Activated CD4-positive, alpha-beta T cell treated with anti-CD3 and anti-CD28 coated beads, Interleukin-2, amount 50 U/mL, for 48 hours (primary cell): Measurements from ENCODE around the gene GULP1.
"Not testable (repeated sequence)": the region's sequence is repeated elsewhere in the genome, so short reads cannot be mapped to it uniquely, and the experiment has no call there.

Experiments used
- DNase-seq, 2 experiments: peaks; one replicate each; pipeline ENCODE4 v3.0.0-alpha.2; 2020

GULP1 gene

DNA sequence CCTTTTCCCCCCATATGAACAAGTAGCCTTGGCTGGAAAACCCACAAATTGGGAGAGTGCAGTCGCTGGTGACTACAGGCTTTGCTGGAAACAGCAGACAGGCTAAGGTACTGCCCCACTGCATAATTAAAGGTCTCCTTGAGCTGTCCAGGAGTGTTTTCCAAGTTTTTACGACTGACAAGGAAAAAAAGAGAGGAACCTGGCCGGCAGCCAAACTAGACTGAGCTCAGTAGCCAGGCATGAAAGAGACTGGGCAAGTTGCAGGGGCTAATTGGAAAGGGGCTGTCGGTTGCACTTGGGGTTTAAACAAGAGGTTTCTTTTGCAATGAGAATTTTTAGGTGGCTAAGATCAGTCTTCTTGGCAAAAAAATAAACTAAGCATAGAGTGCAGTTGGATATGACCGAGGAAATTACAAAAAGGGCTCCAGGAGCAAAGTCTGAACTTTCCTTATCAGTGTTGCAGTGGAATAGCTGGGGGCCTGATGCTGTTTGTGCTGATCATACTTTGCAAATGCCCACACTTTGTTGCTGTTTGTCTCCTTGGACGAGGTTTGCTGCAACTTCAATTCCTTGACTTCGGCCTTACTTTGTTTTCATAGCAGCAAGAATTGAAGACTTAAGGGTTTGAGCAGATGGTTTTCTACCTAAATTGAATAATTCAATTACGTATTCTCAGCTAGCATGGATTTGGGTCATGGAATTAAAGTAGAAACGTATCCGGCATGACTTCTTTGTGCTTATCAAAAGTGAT, 2.1 kb downstream of the GULP1 start:
- no peak for DNase-seq

DNA sequence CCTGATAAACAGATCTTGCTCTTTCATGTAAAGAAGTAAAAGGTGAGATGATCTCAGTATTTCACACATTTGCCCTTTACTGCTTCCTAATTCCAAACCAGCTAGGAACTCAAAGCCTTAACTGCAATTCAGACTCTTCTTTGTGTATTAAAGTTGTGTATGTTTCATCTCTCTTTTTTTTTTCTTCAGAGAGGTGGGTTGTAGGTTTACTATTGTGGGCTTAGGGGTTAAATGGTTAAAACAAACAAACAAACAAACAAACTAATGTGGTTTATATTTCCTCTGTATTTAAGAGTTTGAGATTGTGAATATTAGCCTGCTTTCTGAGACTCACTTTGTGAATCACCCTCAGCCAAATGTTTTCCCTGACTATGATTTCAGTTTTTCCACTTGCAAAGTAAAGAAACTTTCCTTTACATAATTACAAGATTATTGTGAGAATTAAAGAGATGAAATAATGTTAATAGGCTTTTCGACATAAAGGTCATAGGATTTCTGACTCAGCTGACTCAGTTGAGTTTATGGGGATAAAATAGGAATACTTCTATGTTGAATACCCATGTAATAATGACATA, 2.8 kb downstream of the GULP1 start:
- DNase-seq: no peak

DNA sequence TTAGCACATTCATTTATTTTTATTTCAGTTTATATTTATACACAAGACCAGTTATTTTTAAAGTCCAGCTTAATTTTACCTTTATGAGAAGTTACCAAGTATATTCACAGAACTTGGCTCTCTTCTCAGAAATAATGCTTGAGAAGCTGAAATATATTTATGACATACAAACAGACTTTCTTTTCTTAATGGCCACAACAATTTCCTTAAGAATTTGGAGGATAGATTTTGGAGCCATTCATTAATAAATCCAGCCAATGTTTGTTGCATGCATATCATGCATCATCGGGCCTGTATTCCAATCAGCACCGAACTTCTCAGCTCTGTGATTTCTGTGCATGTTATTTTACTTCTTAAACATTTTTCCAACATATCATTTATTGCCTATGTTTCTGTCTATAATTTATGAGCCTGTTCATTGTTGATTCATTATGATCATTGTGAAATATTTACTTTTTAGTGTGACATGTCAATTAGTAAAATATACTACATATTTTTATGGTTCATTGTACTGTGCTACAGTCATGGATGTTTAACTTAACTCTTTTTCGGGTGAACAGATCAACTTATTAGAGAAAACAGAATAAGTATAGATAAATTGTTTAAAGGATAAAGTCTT, 3.5 kb downstream of the GULP1 start:
- no peak for DNase-seq

DNA sequence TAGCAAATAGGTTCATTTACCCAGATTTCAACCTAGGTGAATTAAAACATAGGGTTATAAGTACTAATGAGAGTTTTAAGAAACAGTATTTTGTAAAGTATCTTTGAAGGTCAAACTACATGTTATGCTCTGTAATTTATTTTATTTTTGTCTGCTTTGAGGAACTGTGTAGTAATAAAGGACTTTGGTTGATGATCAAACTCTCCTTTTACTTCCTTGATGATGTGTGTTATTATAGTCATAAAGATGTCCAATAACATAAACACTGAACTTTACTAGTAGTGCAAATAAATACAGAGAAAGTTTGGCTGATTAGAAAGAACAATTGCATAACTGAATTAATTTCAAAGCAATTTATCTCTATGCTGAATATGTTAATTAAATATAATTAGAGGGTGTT, 6.3 kb downstream of the GULP1 start:
- no peak for DNase-seq

DNA sequence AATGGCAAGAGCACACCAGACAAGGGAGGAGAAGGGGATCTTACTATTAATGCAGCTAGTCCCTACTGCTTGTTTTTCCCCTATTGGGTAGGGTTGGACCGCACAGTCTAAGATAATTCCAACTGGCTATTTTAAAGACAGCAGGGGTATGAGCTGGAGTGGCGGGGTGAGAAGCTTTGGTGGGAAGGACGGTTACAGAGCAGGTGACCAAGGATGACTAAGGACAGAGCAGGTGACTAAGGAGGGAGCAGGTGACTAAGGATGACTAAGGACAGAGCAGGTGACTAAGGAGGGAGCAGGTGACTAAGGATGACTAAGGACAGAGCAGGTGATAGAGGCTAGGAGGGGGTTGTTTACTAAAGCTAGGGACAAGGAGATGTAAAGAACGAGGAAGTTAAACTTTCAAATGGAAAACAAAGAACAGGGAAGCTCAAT, 7.3 kb downstream of the GULP1 start:
- not testable (repeated sequence) for DNase-seq

DNA sequence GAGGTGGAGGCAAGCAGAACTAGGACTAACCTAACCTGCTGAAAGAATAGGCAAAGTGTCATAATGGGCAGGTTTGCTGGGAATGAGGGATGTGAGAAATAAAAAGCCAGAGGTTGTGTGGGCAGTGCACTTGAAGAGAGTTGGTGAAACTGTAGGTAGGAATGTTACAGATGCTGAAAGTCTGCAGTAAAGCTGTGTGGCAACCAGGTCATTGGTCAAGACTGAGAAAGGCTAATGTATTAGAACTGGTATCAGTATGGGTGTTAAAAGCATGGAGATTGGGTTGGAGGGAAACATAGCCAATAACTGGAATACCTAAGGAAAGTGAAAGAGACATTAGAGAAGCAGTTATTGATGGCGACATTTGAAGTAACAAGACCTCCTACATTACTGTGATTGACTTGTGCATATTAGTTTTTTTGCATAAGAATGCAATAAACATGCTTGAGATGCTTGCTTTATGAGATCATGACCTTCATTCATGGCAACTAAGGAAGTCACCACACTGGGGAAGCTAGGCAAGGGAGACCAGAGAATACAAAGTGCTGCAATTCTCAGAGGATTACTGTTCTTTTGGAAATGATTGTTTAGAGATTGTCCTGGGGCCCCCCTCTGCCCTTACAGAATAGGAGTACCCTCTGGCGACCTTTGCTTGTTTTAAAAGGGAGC, 11.8 kb downstream of the GULP1 start:
- no peak for DNase-seq

DNA sequence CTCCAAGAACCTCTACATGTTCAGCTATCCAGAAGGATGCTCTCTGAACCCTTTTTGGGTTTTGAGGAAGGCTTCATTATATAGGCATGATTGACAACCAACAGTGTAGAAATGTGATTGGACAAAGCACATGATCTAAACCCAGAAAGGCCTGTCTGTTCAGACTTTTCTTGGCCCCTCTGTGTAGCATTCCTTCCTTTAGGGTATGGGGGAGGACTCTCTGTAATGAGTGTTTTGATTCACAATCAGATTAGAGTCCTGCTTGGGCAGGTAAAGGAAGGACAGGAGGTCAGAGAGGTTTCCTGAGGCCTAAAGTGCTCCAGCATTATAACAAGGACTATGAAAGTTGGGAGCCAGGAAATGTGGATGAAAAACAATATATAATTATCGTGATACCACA, 13.6 kb downstream of the GULP1 start:
- DNase-seq: no peak

DNA sequence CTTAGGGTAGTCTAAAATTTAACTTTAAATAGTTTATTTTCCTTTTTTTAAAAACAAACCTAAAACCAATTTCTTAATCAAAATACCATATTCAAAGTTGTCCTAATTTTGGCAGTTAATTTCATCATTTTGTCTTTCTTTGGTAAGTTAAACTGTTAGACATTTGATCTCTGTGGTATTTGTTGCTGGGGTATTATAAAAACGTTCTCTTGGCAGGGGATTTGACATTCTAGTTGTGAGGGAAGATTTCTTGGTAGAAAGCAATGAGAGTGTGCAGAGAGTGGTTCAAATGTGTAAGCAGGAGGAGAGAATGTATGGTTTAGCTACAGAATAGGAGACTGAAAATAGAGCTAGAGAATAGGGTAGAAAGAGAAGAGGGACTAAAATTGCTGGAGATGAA, 14.6 kb downstream of the GULP1 start:
- no peak for DNase-seq

DNA sequence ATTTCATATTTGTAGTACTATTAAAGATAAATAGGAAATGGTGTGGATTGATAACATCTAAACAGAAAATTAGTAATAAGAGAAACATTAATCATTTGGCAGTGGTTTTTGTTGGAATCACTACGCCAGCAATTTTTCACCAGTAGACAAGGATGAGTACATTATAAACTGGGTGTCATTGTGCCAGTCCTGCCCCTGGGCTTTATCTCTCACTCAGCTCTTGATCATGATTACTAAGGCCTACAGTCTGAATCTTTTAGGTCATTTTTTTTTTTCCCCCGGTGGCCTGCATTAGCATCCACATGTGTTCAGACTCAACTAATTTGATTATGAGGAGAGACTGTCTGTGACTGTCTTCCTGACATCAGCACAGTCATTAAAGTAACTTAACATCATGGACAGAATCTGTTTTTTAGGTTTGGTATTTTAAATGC, 16.2 kb downstream of the GULP1 start:
- DNase-seq: no peak

DNA sequence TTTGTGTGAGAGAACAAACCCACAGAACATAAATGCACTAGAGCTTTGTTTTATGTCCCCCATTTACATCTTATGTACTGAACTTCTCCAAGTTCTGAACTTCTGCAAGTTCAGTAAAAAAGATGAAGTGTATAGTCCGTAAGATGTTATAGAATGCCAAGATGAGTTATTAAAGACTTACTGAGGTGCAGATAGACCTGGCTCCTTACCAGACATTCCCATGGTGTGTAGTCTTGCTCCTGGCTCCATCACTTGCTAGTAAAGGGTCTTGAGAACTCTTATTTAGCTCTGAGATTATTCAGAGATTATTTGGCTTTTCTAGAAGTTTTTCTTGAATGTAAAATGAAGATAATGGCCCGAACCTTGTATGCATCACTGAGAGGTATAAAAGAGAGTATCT, 16.8 kb downstream of the GULP1 start:
- no peak for DNase-seq

DNA sequence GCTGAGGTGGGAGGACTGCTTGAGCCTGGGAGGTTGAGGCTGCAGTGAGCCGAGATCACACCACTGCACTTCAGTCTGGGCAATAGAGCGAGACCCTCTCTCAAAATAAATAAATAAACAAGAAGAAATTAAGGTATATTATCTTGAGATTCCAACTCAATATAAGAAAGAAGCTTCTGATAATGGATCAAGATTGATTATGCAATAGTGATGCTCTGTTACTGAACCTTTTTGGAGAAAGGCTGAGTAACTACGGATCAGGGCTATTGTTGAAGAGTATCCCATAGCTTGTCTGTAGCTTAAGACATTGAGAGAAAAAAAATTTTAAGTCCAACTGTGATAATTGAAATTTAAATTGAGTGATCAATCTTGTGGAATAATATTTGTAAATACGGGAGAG, 17.7 kb downstream of the GULP1 start:
- DNase-seq: no peak

DNA sequence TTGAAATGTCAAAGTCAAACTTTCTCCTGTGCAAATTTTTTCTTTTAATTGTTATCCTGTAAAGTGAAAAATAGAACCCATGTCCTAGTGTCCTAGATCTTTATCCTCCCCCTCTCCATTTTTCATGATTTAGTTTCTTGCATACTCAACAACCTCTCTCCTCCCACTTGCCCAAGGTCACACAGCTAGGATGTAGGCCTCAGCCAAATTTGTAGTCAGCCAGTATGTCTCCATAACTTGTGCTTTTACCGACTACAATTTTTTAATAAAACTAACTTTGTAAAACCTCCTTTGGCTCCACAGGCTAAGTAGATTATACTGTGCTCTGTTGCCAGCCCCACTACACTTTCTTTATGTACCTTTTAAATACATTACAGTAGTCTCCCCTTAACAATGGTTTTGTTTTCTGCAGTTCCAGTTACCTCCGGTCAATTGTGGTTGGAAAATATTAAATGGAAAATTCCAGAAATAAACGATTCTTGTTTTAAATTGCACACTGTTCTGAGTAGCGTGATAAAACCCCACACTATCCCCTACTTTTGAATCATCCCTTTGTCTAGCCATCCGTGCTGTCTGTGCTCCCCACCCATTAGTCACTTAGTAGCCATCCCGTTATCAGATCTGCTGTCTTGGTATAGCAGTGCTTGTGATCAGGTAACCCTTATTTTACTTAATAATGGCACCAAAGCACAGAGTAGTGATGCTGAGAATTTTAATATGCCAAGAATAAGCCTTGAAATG, 22.8 kb downstream of the GULP1 start:
- no peak for DNase-seq

DNA sequence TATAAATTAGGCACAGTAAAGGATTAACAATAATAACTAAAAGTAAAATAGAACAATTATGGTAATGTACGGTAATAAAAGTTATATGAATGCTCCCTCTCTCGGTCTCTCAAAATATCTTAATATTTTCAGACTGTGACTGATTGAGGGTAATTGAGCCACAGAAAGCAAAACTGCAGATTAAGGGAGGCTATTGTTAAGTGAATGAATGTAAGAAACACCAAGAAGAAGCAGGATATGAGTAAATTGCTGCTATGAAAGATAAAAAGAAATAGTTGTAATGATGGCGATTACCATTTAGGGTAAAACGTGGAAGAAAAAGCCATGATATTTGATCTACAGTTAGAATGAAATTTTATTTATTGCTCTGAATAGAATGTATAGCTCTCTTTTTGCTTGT, 24.1 kb downstream of the GULP1 start:
- DNase-seq: no peak

DNA sequence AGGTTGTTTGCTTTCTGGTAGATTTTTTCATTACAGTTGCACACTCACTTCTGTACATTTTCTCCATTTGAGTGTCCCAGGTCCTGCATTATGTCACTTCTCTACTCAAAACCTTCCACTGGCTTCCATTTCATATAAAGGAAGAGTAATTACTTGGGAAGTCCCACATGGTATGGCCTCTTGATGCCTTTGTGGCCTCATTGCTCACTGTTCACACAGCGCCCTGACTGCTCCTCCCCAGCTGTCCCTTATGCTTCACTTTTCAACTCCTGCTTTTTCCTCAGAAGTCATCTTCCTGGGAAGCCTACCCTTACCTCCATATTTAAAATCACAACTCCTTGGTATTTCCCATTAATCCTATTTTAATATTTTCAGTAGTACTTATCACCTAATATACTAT, 24.7 kb downstream of the GULP1 start:
- DNase-seq: no peak

DNA sequence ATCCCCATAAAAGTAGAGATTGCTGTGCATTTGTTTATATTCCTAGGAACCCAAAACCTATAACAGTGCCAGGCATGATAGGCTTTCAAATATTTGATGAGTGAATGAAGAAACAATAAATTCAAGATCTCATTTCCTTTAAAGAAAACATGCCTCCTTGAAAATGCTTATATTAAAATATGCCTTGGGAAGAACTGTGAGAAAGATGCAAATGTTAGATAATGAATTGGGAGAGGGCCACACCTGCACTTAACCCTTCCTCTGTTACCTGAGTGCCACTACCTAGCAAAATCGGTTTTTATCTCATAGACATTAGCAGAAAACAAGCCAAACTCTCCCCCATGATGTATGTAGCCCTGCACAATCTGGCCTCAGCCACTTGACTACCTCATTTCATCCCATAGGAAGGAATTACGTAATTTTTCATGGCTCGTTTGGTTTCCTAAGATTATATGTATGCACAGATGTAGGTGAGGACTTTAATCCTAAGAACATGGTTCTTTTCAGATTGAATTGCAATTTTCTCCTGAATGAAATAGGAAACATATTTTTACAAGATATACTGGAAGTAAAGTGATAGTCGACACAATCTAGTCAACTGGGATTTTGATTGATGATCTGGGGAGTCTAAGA, 25.2 kb downstream of the GULP1 start:
- no peak for DNase-seq

DNA sequence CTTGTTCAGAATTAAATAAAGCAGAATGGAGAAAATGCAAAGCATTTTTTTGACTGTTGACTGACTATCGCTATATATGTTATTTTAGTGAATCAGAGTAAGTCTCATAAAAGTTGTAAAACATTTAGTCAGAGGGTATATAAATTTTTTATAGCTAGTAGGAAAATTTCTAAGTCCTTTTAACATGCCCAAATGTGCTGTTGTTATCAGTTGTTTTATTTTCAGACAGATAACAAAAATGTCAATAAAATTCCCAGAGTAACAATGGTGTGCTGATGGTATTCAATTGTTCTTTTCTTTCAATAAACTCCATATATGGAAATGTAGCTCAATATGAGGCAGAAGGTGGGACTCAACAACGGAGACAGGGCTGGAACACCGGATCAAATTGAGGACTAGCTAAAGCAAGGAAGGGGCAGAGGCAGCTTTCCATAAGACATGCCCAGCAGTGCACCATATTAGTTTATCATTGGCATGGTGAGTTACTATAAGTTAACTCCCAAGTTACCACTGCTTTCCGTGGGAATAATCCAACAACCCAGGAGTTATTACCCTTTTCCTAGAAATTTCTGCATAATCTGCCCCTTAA, 26.6 kb downstream of the GULP1 start:
- no peak for DNase-seq

DNA sequence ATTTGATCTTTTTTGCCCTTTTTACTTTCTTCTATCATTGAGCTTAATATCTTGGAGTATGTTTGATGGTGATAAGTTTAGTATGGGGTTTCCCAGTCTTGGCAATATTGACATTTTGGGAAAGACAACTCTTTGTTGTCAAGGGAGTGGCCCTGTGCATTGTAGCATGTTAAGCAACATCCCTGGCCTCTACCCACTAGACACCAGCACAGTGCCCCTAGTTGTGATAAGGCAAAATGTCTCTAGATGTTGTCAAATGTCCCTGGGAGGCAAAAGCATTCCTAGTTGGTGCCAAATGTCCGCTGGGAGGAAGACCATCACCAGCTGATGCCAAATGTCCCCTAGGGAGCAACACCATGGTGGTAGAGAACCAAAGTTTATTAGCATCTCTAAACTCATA, 28.2 kb downstream of the GULP1 start:
- DNase-seq: no peak

DNA sequence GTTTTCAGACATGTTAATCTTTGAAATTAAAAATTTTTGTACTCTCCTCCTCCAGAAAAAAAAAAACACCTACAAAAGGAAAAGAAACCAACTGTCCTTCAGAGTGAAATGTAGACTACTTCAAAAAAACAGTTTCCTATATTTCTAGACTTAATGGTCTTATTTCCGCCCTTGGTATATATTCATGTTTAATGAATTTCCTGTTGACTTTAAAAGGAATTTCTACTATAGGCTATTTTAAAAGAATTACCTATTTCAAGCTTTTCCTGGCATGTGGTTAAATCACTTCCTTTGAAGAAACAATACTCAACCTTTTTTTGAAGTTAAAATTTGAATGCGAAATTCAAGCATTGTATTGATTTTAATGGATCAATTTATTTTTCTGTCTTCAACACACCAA, 29.2 kb downstream of the GULP1 start:
- DNase-seq: no peak

DNA sequence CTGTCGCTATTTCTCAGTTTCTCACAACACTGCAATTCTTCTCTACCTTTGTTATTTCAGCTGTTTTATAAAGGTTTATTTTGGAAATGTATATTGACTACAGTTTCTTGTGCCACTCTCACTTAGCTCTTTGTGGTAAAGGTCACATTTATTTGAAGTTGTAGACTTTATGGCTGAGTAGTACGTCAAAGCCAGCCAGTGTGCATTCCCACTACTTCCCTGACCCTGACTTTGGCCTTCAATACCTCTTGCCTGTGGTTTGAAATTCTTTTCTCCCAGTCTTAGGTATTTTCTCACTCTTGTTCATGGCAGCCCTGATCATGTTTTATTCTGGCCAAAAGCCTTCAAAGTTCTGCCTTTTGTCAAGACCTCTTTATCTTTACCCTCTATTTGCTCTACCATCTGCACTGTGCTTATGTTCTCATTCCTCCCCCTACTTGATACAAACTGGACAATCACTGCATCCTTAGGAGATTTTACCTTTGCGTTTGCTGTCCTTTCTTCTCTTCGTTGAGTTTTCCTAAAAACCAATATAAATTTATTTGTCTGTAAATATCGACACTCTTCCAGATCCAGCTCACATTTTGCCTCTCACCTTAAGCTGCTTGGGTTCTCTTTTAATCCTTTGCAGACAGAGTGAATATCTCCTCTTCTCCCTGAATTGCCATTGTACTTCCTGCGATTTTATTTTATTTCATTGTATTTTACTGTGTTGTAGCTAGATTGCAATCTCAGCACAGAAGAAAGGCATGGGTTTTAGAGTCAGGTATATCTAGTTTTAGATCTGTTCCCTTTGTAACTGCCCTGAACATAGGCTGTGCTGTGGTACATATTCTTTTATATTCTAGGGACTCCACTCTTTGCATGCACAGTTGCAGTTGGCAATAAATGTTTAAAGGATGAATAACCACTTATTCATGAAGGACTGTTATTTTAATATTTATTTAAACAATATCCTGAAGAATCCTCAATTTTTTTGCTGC, 31.2 kb downstream of the GULP1 start:
- DNase-seq: no peak

DNA sequence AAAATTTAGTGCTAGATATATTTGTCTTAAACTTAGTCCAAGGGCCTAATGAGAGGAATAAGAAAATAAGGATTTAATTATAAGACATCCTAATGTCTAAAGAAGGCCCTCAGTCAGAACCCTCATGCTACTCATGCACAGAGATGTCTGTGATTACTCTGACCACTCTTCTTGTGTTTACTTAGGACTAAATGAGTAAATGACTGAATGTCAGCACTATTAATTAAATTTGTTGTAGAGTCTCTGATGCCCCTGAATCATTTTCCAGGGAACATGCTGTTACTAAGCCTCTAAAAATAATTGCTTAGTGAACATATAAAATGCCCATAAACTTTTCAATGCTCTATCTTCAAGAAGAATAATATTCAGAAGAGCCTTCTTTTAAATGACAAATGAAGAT, 32.4 kb downstream of the GULP1 start:
- no peak for DNase-seq

DNA sequence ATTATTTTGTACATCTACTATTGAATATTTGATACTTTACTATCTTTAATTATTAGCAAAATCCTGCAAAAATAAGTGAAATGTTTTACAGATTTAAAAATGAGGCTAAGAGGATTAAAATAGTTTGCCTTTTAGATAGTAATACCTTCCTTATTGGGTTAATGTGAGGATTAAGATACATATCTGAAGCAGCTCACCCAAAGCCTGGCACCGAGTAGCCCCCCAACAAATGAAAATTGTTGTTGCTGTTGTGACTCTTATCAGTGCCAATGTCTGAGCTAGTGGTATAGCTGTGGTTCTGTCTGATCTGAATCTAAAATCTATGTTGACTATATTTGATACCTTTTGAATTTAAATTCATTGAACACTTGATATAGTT, 34.6 kb downstream of the GULP1 start:
- DNase-seq: no peak
